Stimulated activated CD4-positive, alpha-beta T cell treated with anti-CD3 and anti-CD28 coated beads, Interleukin-2, amount 100 ng/mL, for 4 hours (primary cell): ENCODE results near the gene VEGFA.

Experiments used
- DNase-seq: peaks from one replicate; pipeline ENCODE4 v3.0.0-alpha.2; 2020; ENCODE audit warnings: low read depth

VEGFA gene

DNA sequence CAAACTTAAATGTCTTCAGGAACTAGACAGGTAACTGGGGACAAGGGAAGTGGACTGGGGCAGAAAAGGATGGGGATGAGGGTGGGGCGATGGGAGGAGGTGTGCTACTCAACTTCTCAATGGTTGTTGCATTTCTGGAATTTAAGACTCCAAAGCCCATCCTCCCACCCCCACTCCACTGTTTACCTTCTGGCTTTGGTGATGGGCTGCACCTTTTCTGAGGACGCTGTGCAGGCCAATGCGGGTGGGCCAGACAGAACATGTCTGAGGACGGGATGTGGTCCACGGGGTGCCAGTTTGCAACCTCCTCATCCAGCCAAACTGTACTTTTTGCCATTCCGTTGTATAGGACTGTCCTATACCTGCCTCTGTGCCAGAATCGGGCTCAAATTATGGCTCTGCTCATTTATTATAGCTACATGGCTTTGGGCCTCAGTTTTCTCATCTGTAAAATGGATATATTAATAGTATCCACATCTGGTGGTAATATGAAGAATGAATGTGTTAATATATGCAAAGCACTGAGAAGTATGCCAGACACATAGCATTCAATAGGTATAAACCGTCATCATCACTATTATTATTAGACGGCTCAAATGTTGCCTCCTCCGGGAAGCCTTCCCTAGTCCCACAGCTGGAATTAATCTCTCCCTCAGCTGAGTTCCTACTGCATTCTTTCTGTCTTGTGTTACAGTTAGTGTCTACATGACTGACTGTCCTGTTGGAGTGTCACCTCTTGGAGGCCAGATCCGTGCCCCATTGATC, 31.0 kb upstream of the VEGFA start:
- DNase-seq = no peak

DNA sequence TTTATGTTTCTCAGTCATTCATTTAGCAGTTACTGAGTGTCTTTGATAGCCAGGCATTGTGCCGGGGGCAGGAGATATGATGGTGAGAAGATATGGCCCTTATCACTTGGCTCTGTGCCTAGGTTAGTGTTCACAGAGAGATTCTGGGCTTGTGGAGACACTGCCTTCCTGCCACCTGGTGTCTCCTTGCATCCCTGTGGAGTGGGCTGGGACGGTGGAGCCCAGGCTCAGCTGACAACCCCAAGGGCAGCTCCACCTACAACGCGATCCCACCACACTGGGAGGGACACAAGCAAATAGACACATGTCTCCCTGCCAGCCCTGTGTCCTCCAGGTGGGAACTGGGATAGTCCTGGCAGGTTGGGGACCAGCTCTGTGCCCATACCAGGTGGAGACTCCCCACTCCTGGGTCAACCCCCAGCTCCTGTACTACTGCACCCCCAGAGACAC, 30.3 kb upstream of the VEGFA start:
- DNase-seq = no peak

DNA sequence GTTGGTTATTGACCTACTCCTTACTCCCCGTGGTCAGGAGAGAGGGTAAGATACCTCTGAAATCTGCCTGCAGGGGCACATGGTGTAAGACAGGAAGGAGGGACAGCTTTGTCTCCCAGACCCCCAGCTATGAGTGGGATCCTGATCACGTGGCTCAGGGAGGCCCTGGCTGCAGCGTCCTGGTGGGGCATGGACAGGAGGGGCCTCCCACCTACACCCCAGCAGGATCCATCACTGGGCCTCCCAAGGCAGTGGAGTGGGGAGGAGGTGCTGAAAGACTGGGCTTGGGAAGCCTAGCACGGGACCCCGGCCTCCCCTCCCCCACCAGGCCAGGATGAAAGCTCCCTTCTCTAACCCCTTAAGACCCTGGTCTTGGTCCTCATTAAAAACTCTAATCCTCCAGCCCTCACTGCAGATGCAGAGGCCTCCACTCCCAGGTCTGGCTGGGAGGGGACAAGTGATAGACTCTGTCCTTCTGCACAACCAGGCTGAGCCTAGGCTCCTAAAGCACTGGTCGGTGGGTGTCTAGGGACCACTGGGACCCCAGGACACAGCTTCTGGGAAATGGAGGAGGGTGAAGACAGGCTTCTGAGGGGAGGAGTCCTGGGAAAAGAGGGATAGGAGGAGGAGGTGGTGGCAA, 29.6 kb upstream of the VEGFA start:
- DNase-seq = no peak

DNA sequence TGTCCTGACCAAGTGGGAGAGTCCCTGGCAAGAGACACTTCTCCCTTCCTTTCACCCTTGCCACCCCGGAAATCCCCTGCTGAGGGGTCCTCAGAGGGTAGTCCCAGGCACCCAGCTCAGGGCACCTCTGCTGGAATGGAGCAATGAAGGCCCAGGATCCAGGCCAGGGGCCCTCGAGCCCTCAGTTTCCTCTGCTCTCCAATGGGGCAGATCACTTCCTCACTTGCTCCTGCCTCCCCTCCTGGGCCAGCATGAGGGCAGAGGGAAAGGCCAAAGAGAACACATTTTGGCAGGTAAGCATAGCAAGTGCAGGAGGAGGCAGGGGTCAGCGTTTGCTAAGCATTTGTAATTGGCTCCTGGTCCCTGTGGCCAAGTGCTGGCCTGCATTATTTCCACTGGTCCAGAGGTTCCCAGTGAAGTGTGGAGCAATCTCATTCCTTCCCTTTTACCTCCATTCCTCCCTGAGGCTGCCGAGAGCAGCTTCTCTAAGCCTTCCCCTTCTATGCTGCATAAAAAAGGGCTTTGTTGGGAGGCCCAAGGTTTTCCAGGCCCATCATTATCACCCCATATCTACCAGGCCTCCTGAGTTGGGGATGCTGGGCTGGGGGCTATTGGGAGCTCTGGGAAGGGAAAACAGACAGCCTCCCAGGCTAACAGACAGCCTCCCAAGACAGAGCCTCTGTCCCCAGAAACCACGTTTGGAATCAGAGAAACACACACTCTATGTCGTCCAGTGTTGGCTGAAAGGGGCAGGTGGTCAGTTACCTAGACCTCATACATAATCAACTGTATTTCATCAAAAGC, 28.8 kb upstream of the VEGFA start:
- no peak for DNase-seq

DNA sequence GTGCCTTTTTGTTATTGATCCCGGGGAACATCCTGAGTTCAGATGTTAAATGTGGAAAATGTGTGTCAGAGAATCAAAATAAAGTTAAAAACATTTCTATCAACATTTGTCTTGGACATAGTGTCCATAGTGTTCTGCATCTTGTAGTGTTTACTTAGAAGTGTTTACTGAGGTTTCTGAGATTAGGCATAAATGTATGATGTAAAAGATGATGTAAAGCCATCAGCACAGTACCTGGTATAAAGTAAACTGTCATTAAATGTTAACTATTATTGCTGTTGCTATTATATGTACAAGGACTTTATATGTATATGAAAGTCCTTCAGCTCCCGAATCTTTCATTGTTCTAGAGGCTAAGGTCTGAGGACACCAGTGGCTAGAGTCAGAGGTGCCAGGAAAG, 28.2 kb upstream of the VEGFA start:
- no peak for DNase-seq

DNA sequence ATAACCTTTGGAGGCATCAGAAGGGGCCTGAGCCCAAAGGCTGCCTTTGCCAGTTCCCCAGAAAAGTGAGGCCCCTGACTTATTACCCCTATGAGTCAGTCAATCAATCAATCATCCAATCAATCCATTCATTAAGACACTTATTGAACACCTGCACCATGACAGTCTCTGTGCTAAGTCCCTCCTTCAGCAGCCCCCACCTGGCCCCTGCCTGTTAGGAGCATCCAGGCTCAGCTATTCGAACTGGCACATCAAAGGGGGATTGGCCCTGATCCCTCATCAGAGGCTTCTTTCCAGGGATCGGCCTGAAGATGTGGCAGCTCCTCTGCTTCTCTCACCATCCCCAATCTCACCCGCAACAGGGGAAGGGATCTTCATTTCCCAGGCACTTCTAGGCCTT, 27.7 kb upstream of the VEGFA start:
- no peak for DNase-seq

DNA sequence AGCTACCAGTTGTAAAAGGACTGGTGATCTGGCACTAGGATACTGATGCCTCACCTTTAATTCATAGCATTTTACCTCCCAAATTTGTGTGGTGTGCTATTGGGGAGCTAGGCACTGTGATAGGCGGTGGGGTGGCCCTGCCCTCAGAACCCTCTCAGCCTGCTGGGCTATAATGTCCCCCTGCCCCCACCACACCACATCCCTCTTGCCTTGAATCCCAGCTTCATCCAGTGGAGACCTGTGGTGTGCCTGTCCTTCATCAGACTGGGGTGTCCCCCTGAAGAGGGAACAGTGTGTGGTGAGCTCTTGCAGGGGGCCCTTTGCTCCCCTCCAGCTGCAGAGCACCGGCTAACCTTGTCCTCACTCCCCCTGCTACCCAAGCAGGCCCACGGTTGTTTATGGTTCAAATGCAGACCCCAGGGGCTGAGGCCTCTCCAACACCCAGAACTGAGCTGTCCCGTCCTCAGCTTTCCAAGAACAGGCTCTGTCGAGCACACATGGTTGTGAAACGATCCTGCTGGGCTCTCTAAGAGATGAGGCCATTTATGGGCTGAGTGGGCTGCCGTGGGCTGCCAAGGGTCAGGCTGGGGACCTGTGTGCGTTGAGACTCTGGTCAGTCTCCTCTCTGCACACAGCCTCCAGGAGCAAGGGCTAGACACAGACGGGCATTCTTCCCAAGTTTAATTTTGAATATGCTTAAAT, 26.9 kb upstream of the VEGFA start:
- no peak for DNase-seq

DNA sequence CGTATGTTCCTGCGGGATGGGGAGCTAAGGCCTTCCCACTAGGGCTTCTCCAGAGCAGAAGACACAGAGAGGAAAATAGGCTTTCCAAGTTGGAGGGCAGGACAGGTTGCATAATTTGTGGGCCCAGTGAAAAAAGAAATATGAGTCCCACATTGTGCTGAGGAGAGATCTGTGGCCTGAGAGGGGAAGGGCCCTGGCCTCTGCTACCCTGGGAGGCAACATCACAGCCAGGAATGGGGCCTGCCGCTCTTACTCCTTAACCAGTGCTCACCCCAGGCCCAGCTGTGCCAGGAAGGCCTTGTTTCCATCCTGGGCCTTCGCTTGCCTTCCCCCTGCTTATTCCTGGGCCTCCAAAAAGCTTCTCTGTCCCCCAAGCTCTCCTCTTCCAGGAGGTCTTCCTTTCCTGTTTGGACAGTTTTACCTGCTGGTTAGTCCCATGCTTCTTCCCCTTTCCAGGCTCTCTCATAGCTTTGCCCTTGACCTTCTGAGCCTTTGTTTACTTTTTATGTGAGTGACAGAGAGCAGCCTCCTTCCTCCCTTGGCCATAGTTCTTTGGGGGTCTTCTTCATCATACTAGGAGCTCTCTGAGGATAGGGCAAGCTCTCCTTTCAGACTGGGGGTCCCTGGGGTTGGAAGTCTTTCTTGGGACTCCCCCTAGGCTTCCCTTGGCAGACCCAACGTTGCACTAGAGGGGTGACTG, 26.2 kb upstream of the VEGFA start:
- DNase-seq = no peak

DNA sequence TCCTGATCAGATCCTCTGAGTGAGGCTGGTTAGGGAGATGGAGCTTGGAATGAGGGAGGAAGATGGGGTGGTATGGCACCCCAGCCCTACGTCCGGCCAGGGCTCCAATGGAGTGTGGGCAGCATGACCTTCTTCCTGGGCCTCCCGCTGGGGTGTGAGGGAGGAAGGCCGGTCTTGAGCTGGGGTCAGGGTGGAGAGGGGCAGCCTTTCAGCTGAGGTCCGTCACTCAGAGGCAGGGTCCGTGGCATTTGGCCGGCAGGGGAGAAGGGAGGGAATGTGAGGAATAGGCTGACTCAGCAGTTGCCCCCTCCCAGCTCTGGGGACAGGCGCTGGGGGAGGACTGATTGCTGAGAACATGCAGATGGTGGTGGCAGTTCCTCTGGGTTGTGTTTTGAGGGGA, 25.5 kb upstream of the VEGFA start:
- no peak for DNase-seq

DNA sequence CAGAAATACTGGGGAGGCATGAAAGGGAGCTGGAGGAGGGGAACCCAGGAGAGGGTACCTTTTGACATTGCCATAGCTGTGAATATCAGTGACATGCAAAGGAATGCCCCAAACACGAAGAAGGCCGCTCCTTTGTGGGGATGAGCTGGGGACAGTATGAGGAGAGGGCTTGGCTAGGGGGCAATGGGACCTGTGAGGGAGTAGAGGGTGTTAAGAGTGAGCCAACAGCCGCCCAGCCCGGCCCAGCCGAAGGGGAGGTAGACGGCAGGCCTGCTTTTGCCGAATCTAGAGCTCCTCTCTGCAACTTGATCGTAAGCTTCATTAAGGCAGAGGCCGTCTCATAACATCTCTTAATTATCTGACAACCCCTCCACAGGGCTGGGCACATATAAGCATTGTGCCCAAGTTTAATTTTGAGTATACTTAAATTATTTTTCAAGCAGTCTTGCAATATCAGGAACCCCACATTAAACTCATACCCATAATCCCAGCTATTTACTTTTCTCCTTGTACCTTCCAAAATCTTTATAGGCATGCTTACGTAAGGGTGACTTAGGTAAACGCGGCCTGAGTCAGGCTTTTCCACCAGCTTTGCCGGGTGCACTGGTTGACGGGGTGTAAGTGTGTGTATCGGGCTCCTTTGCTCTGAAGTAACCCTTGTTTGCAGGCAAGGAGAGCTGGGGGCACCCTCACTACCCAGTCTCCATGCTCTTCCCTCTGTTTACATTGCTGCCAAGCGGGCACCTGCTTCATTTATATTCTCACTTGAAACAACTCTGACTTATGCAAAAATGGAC, 24.9 kb upstream of the VEGFA start:
- no peak for DNase-seq

DNA sequence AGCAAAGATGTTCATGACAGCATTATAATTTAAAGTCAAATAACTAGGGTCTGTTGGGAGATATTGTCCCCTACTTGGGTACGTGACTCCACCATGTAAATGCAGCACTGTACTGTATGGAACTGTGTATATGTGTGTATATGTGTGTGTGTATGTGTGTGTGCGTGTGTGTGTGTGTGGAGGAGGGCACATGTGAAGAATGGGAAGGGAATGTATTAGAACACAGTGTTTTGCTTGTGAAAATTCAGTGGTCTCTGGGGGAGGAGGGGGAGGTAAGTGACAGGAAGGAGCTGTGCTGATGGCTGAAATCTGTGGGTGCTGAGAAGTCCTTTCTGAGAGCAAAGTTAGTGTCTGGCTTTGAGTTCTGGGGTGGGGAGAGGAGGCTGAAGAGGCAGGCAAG, 23.9 kb upstream of the VEGFA start:
- DNase-seq = no peak

DNA sequence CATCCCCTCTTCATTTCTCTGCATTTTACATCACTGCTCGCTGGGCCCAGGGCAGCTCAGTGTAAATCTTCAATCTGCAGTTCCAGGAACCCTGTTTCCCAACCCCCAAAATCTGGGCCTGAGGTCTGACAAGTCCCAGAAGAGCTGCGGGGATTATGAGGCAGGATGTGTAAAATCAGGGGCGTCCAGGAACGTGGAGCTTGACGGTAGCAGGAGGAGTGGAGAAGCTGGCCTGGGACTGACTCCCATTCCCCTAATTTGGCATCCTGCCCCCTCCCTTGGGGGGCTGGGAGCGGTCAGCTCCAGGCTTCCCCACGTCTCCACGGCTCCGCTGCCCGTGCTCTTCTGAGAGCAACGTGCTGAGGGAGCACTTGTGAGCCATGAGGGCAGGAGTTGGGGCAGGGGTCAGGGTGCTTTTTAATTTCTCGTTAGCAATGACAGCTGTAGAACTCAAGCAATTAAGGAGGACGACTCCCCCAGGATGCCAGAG, 23.4 kb upstream of the VEGFA start:
- DNase-seq = no peak

DNA sequence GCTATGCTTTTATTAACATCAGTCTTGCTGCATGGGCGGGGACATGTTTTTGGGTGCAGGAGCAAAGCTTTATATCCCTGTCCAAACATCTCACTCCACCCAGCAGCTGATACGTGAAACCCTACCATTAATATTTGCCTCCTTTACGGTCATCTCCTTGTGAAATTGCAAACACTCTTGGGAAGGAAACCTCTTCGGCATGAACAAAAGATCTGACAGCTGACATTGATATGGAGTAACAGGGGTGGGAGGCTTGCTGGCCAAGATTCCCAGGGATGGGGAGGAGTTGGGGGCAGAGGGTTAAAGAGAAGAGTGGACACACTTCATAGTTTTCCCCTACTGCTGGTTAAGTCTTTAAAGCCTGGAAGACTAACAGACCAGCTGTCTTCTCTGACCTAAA, 22.2 kb upstream of the VEGFA start:
- DNase-seq = no peak

DNA sequence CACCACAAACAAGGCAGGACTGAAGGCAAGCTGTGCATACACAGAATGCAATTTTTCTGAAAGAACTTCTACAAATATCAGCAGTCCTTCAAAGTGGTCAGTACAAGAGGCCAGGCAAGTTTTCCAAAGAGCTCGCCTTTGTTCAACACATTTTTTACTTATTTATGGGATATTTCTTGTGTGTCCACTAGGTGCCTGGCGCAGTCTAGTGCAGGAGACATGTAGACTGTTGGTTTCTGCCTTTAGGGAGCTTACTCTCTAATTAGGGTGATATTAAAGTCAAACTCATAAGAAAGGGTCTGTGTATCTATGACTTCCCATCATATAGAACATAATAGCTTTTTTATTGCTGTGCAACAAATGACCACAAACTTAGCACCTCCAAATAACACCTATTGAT, 21.2 kb upstream of the VEGFA start:
- DNase-seq = no peak

DNA sequence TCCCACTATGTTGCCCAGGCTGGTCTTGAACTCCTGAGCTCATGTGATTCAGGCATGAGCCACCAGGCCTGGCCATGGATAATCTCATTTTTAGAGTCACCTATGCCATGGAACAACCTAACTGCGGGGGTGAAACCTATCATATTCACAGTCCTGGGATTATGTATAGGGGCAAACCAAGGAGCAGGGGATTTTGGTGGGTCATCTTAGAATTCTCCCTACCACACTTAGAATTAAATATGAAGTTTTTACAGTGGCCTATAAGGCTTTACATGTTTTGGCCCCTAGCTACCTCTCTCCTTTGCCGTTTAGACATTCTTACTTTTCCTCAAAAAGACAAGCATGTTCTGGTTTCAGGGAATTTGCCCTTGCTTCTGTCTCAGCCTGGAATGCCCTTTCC, 20.6 kb upstream of the VEGFA start:
- DNase-seq = no peak

DNA sequence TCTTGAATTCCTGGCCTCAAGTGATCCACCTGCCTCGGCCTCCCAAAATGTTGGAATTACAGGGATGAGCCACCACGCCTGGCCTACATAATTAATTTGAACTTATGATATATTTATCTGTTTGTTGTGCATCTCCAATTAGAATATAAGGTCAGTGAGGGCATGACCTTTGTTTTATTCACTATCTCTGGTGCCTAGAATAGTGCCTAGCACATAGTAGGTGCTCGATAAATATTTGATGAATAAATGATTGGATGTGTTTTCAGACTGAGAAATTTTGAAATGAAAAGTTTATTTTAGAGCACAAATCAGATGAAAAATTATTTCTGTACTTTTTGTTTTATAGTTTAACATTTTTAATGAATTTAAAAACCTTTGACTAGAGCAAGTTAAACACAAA, 19.4 kb upstream of the VEGFA start:
- DNase-seq = no peak

DNA sequence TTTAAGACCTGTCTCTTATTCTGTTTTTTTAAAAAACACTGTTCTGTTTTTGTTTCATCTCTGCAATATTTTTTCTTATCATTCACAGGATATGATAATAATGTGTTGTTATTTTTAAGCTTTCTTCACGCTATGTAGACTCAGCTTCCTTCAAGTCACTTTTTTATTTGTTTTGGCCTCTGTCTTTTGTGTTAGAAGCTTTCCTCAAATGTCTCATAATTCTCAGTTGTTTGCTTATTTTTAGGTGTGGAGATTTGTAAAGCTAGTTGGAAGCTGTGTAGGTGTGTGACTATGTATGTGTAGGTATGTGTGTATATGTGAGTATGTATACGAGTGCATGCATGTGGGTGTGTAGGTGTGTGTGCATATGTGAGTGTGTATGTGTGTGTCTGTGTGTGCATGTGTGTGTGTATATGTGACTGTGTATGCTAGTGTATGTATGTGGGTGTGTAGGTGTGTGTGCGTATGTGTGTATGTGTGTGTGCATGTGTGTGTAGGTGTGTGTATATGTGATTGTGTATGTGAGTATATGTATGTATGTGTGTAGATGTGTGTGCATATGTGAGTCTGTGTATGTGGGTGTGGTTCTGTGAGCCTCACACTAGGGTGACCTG, 16.3 kb upstream of the VEGFA start:
- no peak for DNase-seq

DNA sequence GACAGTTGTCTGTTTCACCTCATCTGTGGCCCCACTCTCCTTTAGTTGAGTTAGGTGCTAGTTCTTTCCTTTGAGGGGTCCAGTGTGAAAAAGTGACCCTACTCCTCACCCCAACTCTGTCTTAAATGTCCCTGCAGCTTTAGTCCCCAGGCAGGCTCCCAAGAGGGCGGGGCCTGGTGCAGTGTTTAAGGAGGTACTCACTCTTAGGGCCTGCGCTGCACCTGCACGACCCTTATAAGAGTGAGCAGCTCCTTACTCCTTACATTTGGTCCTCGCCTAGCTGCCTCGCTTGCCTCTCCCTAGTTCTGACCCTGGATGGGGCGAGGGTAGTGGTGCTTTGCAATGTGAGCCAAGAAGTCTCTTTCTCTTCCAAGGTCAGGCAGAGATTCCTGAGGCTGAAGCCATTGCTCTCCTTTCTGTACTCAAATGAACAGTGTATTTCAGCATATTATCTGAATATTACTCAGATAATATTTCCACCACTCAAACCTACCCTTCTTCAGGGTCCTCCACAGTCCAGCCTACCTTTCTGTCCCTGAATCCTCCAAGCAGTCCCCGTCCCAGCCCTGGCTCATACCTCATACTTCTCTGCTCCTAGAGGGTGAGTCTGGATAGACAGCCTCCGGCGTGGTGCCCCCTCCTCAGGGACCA, 11.9 kb upstream of the VEGFA start:
- no peak for DNase-seq

DNA sequence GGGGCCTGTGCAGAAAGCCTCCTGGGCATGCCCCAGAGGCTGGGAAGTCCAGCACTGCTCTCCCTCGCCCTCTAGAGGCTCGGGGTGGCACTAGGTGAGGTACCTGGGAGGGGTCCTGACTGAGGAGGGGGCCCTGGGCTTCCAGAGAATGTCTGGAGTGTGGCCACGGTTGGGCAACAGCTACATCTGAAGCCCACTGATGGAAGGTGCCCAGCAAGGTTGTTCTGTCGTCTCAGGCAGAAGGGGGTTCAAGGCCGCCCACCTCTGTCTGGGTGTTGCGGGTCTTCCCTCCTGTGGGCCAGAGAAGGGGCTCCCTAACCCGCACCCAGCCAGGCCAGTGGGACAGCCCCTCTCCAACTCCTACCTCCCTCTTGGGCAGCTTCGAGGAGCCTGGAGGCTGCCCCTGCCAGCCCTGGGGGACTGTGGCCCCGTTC, 11.4 kb upstream of the VEGFA start:
- no peak for DNase-seq
